Sciatic nerve (tissue), 2 donors: ENCODE results near the gene OPN5. TPM values are rescaled to one million over a fixed set of nuclear protein-coding genes. Genes with fewer than 3 reads are reported as not detected.
"Not testable (repeated sequence)": the region's sequence is repeated elsewhere in the genome, so short reads cannot be mapped to it uniquely, and the experiment has no call there.

Experiments used
- ATAC-seq: fragments of 200-7000 bp; cut with Tn5 transposase; one replicate; pipeline ENCODE4 v1.9.1; 2020; ENCODE audit warnings: mild to moderate bottlenecking, moderate library complexity
- DNase-seq: peaks from one replicate; pipeline ENCODE4 v3.0.0-alpha.2; 2020; ENCODE audit warnings: low spot score
- intact Hi-C: fragments of 100-400 bp; cut with DNase I; formaldehyde crosslinking; loops from one replicate; pipeline ENCODE4 v1.14.2; 2022
- total RNA-seq: library from RNA; stranded (reverse); fragmentation: NEBNext Ultra II Directional; extraction: Animal tissue kit (Norgen Biotek cat#: 25700); gene quantifications from one replicate; pipeline ENCODE4 v1.2.1, GENCODE V29; 2021
- donor health status: DM: no; HTN: no; CAD: no.
- donor health status: DM: no; HTN: no; CAD: no.

Gene OPN5, protein sequence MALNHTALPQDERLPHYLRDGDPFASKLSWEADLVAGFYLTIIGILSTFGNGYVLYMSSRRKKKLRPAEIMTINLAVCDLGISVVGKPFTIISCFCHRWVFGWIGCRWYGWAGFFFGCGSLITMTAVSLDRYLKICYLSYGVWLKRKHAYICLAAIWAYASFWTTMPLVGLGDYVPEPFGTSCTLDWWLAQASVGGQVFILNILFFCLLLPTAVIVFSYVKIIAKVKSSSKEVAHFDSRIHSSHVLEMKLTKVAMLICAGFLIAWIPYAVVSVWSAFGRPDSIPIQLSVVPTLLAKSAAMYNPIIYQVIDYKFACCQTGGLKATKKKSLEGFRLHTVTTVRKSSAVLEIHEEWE
- total RNA-seq: not detected

DNA sequence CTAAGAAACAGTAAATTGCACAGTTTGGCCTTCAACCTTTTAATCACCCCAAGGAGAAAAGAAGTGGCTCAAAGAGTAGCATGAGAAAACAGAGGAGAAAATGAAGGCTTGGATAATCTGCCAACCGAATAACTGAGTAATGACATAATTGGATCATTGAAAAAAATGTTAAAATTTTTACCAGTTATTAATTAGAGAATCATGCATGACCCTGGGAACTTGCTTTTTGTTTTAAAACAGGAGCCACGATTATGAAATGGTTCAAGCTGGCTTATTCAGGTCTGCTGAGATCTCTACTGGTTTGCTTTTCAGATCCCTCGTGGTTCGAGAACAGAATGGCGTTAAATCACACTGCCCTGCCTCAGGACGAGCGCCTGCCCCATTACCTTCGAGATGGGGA, at the start of gene OPN5:
OPN5 (plus strand) TSS at position 301 of the 400 bp plus-strand sequence; CDS start at position 336, 35 bp downstream.
- ATAC-seq: no peak
- no peak for DNase-seq
- intact Hi-C loops: loop anchor here (10.0 kb wide), 1 partner anchor 983 kb away; no protein-coding TSS in a partner anchor

DNA sequence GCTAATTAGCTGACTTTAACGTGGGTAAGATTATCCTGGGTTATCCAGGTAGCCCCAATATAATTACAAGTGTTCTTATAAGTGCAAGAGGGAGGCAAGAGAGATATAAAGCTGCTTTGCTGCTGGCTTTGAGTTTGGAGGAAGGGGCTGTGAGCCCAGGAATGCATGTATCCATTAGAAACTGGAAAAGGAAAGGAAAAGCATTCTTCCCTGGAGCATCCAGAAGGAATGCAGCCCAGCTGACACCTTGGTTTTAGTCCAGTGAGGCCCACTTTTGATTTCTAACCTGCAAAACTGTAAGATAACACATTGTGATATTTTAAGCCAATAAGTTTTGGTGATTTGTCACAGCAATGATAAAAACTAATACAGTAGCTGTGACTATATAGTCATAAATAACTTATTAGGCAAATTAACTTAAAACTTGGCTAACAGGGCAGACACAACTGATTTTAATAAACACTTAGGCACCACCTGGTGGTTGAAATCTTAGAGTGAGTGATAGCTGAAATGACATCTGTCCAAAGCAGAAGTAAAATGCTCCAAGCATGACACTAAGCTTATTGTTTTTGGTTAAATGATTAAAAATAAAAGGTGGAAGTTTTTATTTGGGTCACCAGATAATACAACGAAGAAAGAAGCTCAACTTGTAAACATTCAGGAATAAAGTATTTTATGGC, 47.8 kb upstream of the OPN5 start:
- intact Hi-C loops: no loop called here
- DNase-seq: no peak
- ATAC-seq: no peak

DNA sequence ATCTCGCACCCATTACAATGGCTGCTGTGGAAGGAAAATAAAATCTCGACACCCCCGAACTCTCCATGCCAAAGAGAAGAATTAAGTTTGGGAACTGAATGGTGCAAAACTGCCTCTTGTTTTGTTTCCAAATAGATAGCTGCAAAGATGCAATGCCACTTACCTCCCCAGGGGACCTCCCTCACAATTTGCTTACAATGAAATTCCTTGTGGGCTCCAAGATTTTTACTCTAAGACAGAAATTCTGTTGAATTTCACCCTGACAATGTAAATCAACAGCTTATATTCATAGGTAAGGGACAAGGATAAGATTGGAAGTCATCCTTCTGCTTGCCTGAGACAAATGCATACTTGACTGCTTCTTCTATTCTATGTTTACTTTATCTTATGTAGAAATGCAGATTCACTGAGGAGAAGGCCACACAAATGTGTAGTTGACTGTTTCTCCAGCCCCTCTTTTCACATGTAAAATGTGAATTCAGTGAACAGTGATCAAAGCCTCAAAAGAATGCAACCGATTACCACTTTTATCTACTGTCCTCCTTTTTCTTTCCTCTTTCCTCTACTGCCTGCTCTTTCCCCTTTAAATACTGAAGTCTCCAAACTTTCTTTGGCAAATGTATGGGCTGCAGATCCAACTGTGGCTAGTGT, 46.9 kb upstream of the OPN5 start:
- no peak for ATAC-seq
- intact Hi-C loops: no loop called here
- no peak for DNase-seq

DNA sequence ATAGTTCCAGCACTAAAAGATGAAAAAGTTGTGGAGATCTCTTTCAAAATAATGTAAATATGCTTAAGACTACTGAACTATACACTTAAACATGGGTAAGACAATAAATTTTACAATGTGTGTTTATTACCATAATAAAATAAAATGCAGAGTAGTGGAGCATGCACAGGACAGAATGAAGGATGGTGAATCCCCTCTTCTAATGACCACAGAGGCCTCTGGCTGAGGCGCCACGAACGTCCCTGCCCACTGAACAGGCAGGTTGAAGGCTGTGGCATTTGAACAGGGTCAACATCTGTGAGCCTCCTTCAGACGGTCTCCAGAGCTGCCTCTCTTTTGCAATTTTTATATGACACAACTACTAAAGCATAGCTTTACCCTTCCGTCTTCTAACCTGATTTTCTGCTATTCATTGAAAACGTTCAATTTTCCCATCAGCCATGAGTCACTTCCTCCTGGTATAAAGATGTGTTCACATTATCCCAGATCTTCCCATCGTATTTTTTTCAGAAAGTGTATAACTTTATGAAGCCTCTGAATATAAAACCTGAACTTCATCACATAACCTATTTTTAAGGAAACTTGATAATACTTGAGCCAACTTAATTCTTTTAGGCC, 45.6 kb upstream of the OPN5 start:
- DNase-seq (no peak), ATAC-seq (no peak)
- intact Hi-C loops: no loop called here

DNA sequence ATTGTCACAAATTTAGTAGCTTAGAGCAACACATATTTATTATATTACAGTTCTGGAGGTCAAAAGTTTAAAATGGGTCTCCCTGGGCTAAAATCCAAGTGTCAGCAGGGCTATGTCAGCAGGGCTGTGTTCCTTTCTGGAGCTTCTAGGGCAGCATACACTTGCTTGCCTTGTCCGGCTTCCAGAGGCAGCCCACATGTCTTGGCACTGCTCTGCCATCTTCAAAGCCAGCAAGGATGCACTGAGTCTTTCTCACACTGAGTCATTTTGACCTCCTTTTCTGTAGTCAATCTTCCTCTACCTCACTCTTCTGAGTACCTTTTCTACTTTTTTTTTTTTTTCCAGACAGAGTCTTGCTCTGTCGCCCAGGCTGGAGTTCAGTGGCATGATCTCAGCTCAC, 44.4 kb upstream of the OPN5 start:
- ATAC-seq: peak; percentile 32
- intact Hi-C loops: no loop called here
- DNase-seq: no peak

DNA sequence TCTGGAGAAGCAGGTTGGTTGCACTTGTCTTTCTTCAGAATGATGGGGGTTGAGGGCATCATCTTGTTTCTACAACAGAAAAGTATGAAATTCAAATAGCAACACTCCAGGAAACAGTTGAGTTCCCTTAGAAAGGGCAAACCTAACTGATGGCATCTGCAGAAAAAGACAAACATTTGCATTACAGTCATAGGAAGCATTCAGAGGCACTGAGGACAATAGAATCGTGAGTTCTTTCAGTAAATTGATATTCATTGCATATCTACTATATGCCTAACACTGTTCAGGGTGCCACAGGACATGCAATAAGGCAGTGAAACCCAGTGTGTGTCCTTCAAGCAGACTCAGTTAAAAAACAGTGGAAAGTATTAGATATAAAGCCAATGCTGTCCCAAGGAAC, 41.1 kb upstream of the OPN5 start:
- ATAC-seq: no peak
- no peak for DNase-seq
- intact Hi-C loops: no loop called here

DNA sequence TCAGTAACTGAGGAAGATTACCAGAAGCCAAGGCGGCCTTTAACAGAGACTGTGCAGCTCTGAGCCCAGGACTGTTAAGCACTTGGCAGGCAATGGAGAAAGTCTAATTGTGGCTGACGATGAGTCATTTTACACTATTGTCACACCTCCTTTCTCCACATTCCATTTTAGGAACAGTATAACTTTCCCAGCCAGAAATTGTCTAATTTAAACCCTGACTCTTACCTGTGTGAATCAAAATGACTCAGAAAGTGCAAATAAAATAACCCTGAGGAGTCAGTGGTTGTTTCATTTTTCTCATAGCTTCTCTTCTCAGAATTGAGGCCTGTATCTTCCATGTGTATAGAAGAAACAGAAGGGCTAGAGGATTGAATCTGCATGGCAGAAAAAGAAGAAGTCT, 40.0 kb upstream of the OPN5 start:
- no peak for DNase-seq
- intact Hi-C loops: no loop called here
- ATAC-seq: no peak

DNA sequence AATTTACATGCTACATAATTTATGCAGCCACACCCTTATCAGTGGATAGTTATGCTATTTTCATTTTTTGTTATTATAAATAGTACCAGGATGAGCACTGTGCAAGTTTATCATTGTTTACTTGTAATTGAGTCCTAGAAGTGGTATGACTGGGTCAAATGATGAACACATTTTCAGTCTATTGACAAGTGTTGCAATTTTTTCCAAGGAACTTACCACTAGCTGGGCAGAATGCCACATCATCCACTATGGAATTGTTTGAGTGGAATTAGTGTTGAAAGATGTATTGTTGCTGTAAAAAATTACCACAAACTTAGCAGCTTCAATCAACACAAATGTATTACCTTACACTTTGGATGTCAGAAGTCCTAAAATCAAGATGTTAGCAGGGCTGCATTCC, 38.1 kb upstream of the OPN5 start:
- intact Hi-C loops: no loop called here
- DNase-seq (no peak), ATAC-seq (no peak)

DNA sequence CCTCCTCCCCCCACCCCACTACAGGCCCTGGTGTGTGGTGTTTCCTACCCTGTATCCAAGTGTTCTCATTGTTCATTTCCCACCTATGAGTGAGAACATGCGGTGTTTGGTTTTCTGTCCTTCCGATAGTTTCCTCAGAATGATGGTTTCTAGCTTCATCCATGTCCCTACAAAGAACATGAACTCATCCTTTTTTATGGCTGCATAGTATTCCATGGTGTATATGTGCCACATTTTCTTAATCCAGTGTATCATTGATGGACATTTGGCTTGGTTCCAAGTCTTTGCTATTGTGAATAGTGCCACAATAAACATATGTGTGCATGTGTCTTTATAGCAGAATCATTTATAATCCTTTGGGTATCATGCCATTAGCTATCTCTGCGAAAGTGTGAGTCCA, 36.6 kb upstream of the OPN5 start:
- ATAC-seq, DNase-seq, intact Hi-C loops: not testable (repeated sequence)

DNA sequence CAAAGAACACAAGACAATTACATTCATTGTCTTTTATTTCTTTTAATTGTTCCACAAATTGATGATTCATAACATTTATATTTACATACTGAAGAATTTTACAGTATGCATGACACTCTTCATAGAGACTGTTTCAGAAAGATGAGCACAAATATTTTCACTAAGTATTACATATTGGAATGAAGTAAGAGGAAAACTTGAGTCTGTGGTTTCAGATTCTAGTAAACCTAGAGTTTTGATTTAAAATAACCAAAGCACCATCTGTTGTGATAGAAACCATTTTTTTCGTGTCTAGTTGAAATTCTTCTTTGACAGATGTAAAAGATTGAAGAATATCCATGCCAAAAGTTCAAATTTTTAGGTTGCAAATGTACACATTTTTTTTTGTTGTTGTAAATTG, 32.1 kb upstream of the OPN5 start:
- ATAC-seq: no peak
- no peak for DNase-seq
- intact Hi-C loops: no loop called here

DNA sequence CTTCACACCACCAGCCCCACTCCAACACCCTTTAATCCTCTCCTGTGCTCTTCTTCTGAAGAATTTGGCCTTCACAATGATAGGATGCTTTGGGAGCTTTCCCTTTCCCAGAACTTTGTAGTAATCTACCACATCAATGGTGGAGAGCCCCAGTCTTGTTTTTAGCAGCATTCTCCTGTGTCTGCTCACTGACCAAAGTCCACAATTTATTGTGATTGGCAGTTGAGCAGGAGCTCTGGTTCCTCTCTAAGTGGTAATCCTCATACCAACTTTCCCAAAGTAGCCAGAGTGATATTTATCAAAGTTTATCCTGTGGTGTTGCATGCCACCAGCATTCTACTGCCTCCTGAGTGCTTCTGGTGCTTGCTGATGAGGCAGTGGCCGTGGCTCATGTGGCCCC, 29.0 kb upstream of the OPN5 start:
- intact Hi-C loops: no loop called here
- ATAC-seq: no peak
- no peak for DNase-seq

DNA sequence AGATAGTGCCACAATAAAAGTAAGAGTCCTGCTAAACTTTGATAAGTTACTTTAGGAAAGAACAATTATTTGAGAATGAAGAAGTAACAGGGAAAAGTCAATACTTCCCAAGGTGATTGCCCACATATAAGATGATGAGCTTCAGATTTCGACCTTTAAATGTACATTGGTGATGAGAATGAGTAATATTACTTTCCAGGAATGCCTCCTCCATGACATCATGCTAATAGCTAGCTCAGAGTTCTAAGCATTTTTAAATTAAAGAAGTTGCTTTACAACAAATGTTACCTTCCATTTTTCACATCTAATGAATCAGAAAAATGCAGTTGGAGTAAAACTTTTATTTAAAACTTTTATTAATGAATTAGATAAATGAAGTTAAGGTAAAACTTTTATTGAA, 22.5 kb upstream of the OPN5 start:
- DNase-seq (no peak), ATAC-seq (no peak)
- intact Hi-C loops: no loop called here

DNA sequence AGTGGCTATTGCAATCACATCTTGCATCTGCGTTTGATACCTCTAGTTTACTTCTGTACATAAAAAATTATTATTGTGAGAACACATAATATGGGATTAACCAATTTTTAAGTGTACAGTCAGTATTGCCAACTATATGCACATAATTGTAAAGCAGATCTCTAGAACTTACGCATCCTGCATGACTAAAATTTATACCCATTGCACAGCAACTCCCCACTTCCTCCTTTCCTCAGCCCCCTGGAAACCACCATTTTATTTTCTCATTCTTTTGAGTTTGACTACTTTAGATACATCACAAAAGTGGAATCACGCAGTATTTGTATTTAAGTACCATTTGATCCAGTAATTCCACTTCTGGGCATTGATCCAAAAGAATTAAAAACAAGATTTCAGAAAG, 19.3 kb upstream of the OPN5 start:
- ATAC-seq (no peak), DNase-seq (no peak)
- intact Hi-C loops: no loop called here

DNA sequence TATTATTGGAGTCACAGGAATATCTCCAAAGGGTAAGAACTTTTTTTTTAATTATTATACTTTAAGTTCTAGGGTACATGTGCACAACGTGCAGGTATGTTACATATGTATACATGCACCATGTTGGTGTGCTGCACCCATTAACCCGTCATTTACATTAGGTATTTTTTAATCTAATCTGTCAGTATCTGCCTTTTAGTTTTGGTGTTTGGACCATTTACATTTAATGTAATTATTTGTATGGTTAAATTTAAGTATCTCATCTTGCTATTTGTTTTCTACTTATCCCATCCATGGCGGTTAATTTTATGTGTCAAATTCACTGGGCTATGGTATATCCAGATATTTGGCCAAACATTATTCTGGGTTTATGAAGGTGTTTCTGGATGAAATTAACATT, 15.4 kb upstream of the OPN5 start:
- ATAC-seq (no peak), DNase-seq (no peak)
- intact Hi-C loops: no loop called here

DNA sequence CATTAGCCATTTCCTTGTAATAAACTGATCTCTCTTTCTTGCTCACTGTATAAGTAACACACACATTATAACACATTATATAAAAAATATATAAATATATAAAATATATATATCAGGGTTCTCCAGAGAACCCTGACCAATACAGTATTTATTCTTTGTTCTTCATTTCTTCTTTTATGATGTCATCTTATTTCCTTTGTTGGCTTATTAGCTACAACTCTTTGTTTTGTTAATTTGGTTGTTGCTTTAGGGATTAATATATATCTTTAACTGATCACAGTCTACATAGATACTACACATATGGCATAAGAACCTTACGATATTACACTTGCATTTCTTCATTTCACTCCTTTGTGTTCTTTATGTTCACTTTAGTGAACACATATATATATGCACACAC, 14.7 kb upstream of the OPN5 start:
- intact Hi-C loops: no loop called here
- DNase-seq (no peak), ATAC-seq (no peak)

DNA sequence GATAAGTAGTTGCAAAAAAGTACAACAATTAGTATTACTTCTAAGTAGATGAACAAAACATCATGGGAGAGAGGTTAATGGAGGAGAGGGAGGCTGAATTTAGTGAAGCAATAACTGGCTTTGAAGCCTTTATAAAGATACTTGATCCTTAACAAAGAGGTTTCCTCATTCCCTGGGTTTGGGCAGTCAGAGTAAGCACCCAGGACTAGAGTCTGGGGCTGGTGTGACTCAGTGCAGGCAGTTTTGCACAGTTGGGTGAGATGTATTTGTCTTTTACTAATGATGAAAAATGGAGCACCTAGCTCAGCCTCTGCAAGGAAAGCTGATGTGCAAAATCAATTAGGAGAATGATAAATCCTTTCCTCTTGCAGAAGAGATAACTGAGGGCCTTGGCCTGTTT, 11.8 kb upstream of the OPN5 start:
- intact Hi-C loops: no loop called here
- ATAC-seq (no peak), DNase-seq (no peak)

DNA sequence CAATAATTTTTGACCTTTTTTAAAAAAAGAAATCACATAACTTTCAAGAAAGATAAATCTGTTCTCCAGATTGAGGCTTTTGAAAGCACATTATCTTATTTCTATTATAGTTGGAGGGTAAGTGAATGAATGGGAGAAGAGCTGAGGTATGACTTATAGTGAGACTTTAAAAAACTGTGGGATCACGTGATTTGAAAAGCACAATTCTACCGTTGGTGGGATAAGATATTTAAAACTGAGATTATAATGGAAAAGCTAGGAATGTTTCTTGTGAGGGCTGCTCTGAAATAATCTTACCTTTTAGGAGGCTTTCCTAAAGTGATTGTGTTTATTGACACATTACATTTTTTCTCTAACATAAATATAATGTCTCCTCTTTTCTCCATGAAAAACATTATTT, 9.5 kb upstream of the OPN5 start:
- intact Hi-C loops: no loop called here
- DNase-seq (no peak), ATAC-seq (no peak)

DNA sequence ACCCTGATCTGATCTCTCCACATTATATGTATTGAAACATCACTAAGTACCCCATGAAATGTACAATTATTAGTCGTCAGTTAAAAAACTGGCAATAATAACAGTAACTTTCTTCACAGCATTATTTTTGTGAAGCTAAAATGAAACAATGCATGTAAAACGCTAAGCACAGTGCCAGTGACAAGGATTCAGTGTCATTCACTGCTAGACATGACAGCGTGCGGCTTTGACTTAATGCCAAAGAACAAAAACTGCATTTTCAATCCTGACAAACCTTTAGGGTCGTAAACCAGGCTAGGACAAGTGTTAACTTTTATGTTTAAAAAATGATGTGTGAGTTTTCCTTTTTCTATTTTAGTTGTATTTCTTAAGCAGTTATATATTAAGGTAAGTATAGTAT, 8.8 kb upstream of the OPN5 start:
- intact Hi-C loops: no loop called here

DNA sequence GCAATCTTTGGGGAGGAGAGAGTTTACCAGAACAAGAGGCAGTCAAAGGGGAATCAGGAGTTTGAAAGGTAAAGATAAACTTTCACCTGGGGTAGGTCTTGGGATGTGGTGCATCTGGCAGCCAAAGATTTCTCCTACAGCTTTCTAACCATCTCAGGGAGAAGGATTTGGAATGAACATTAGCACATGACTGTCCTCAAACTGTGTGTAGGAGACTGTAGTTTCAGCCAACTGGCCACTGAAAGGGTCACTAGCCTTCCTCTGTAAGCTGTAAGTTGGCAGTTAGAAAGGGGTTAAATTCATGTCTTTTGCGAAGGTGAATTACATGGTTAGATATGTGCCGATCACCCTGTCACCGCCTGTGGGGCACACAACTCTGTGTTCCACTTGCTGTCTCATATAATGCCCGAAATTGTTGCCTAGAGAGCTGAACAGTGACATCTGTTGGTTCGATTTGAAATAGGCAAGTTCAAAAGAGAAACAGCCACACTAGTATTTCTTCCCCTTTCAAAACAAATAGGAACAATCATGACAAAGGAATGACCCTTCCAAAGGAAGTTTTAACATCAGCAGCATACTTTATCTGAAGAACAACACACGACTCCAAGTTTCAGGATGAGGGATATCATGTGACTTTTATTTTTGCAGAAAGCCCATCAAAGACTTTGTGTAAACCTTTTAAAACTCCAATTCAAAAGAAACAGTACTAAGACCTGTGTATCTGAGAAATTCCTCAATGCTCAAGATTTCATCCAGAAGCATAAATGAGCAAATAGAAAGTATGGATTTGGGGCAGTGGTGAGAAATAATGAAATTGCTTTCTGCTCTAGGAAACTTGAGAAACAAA, 1.1 kb upstream of the OPN5 start:
- ATAC-seq: peak; percentile 82
- intact Hi-C loops: loop anchor here (10.0 kb wide), 1 partner anchor 984 kb away; no protein-coding TSS in a partner anchor
- DNase-seq: no peak

More for the DNA sequence above, 8.8 kb upstream of the OPN5 start:
- no peak for DNase-seq
- no peak for ATAC-seq
